GM12878 (cell line): ENCODE data around the gene AMBRA1. TPM values are rescaled to one million over a fixed set of nuclear protein-coding genes. Genes with fewer than 3 reads are reported as not detected.

Experiments
- GATAD2B ChIP-seq: fragments of 450-650 bp; conservative IDR thresholded peaks from 2 replicates; pipeline ENCODE4 v1.6.1; 2017; ENCODE audit warnings: low read depth, mild to moderate bottlenecking, moderate library complexity
- HDGF ChIP-seq: fragments of 450-650 bp; IDR thresholded peaks from 2 replicates; pipeline ENCODE4 v1.6.1; 2016; ENCODE audit warnings: antibody characterized with exemption
- IKZF1 ChIP-seq: fragments of 450-650 bp; conservative IDR thresholded peaks from 2 replicates; pipeline ENCODE4 v1.6.1; 2017; ENCODE audit warnings: antibody characterized with exemption, mild to moderate bottlenecking
- MXI1 ChIP-seq: fragments of 150-350 bp; IDR thresholded peaks from 2 replicates; pipeline ENCODE4 v1.6.1; 2011; ENCODE audit warnings: low read depth, mild to moderate bottlenecking, inconsistent platforms, low read length, improper control_type of control experiment
- MYC ChIP-seq: IDR thresholded peaks from 2 replicates; pipeline ENCODE4 v1.6.1; 2011; ENCODE audit warnings: mild to moderate bottlenecking, low read length, moderate library complexity, inconsistent platforms; ENCODE audit not compliant: insufficient read depth, insufficient replicate concordance, insufficient read length, severe bottlenecking
- NFYA ChIP-seq: IDR thresholded peaks from 2 replicates; pipeline ENCODE4 v1.6.1; 2011; ENCODE audit warnings: low read depth, mild to moderate bottlenecking, low read length, improper control_type of control experiment, borderline replicate concordance
- PAX5 ChIP-seq: IDR thresholded peaks from 2 replicates; pipeline ENCODE4 v1.6.1; 2011; ENCODE audit warnings: low read depth, low read length, borderline replicate concordance
- POU2F2 ChIP-seq: IDR thresholded peaks from 3 replicates; pipeline ENCODE4 v1.6.1; 2011; ENCODE audit warnings: low read depth, mild to moderate bottlenecking, low read length, borderline replicate concordance
- RAD21 ChIP-seq: IDR thresholded peaks from 2 replicates; pipeline ENCODE4 v1.6.1; 2011; ENCODE audit warnings: mild to moderate bottlenecking, low read depth, low read length, moderate library complexity; ENCODE audit not compliant: insufficient read depth
- SIN3A ChIP-seq: IDR thresholded peaks from 2 replicates; pipeline ENCODE4 v1.6.1; 2012; ENCODE audit warnings: low read depth, low read length, improper control_type of control experiment
- STAT3 ChIP-seq: IDR thresholded peaks from 2 replicates; pipeline ENCODE4 v1.6.1; 2011; ENCODE audit warnings: low read depth, low read length, improper control_type of control experiment
- TCF12 ChIP-seq: IDR thresholded peaks from 2 replicates; pipeline ENCODE4 v1.6.1; 2011; ENCODE audit warnings: low read depth, mild to moderate bottlenecking, low read length
- TCF3 ChIP-seq: IDR thresholded peaks from 2 replicates; pipeline ENCODE4 v1.6.1; 2012; ENCODE audit warnings: low read depth, mild to moderate bottlenecking, low read length, borderline replicate concordance; ENCODE audit not compliant: insufficient read depth
- TCF7 ChIP-seq: IDR thresholded peaks from 2 replicates; pipeline ENCODE4 v1.6.1; 2014; ENCODE audit warnings: antibody characterized with exemption, borderline replicate concordance
- USF2 ChIP-seq: IDR thresholded peaks from 2 replicates; pipeline ENCODE4 v1.6.1; 2011; ENCODE audit warnings: low read depth, low read length, improper control_type of control experiment, borderline replicate concordance
- polyA plus RNA-seq, 11 experiments: library from polyadenylated mRNA; depleted of rRNA in 4 of 11; unstranded in 6 of 11; stranded (reverse) in 5 of 11; fragments of >200 nt; fragmentation: Nextera tagmentation in 4 of 11; fragmentation: Illumina TruSeq in 1 of 11; extraction: Ambion mirVana in 4 of 11; extraction: Trizol in 1 of 11; gene quantifications; 1 replicate in 1 of 11; 2 replicates in 10 of 11; pipeline versions ENCODE4 v1.2.1 to v1.2.3, GENCODE V29; 2011 to 2016; ENCODE audit warnings: inconsistent platforms in 2 of 11, missing spikeins in 2 of 11, low read depth in 1 of 11
- total RNA-seq, 4 experiments: library from RNA; depleted of rRNA in 3 of 4; stranded (reverse); fragments of >200 nt in 3 of 4; fragmentation: Illumina TruSeq in 1 of 4; extraction: Trizol in 1 of 4; gene quantifications; 2 replicates each; pipeline versions ENCODE4 v1.2.1 to v1.2.3, GENCODE V29; 2013 to 2021

Gene AMBRA1
- total and polyA plus RNA-seq, 10 of the 15 experiments (the other 5 are each of a cell fraction or from before 2014, with no cell fraction given), result 0.57 to 34.3 (median 13.7) TPM

- TF ChIP-seq MXI1 (peak; percentile 94), TCF12 (0 out of 2 replicates have a peak, but pooled peaks have one; percentile 11), POU2F2 (no peak), GATAD2B (peak; percentile 62; the same call in 1 of the 2 replicates), STAT3 (no peak), TCF7 (no peak), NFYA (no peak), SIN3A (peak; percentile 93), RAD21 (no peak), TCF3 (0 out of 2 replicates have a peak, but pooled peaks have one; percentile 27), USF2 (no peak), IKZF1 (0 out of 2 replicates have a peak, but pooled peaks have one; percentile 22), MYC (no peak), PAX5 (0 out of 2 replicates have a peak, but pooled peaks have one; percentile 53), HDGF (no peak)
Measured at GRCh38 chr11:46392421-46393230, 201.2 kb downstream of the AMBRA1 start (continued).
